Measurements from ENCODE around the gene SCAP.

SCAP gene

DNA sequence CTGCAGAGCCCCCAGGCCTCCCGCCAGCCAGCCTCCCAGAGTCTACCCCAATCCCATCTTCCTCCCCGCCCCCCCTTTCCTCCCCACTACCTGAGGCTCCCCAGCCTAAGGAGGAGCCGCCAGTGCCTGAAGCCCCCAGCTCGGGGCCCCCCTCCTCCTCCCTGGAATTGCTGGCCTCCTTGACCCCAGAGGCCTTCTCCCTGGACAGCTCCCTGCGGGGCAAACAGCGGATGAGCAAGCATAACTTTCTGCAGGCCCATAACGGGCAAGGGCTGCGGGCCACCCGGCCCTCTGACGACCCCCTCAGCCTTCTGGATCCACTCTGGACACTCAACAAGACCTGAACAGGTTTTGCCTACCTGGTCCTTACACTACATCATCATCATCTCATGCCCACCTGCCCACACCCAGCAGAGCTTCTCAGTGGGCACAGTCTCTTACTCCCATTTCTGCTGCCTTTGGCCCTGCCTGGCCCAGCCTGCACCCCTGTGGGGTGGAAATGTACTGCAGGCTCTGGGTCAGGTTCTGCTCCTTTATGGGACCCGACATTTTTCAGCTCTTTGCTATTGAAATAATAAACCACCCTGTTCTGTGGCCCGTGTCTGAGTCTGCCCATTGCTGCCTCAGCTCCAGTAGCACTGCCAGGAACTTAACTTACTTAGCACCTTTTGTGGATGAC lies 62.8 kb downstream of the SCAP start:
- Histone ChIP-seq H3K36me3 (ENCODE audit: control insufficient read depth, insufficient read depth, low read length) (no peaks in the 10 kb centered on the region), H3K27ac (no peak overlapping the region)

DNA sequence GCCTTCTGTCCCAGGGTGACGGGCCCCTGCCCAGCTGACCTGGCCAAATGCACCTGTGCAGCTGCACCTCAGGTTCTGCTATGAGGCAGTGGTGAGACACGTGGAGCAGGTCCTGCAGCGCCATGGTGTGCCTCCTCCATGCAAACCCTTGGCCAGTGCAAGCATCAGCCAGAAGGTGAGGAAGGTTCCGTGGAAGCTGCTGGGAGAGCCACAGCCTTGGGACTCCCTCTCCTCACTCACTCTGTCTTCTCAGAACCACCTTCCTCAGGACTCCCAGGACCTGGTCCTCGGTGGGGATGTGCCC lies 63.3 kb downstream of the SCAP start:
- no peak overlapping the region for H3K9ac ChIP-seq
- H3K4me3 ChIP-seq (ENCODE audit: low read depth, low read length): no peak overlapping the region
- TF ChIP-seq CTCF (IDR thresholded peaks at IDR 0.05): no peak
- no peaks in the 10 kb centered on the region for H3K27me3 ChIP-seq (ENCODE audit: control insufficient read depth, insufficient read depth, low read length)
- no peak overlapping the region for H2AFZ ChIP-seq
- H3K4me1 ChIP-seq: no peaks in the 10 kb centered on the region
- H3K4me2 ChIP-seq (ENCODE audit: low read length): no peak overlapping the region
- no peak overlapping the region for H3K27ac ChIP-seq
- no peaks in the 10 kb centered on the region for H3K36me3 ChIP-seq (ENCODE audit: control insufficient read depth, insufficient read depth, low read length)
- H3K79me2 ChIP-seq: no peaks in the 10 kb centered on the region
- H3K9me3 ChIP-seq (ENCODE audit: control insufficient read depth, low read length): no peaks in the 10 kb centered on the region

More for the DNA sequence above, 62.8 kb downstream of the SCAP start:
- H3K4me2 ChIP-seq (ENCODE audit: low read length): no peak overlapping the region
- no peaks in the 10 kb centered on the region for H3K27me3 ChIP-seq (ENCODE audit: control insufficient read depth, insufficient read depth, low read length)
- no peak for TF ChIP-seq CTCF (IDR thresholded peaks at IDR 0.05)
- no peaks in the 10 kb centered on the region for H3K9me3 ChIP-seq (ENCODE audit: control insufficient read depth, low read length)
- H3K79me2 ChIP-seq: no peaks in the 10 kb centered on the region
- H2AFZ ChIP-seq: no peak overlapping the region
- no peaks in the 10 kb centered on the region for H3K4me1 ChIP-seq
- no peak overlapping the region for H3K4me3 ChIP-seq (ENCODE audit: low read depth, low read length)
- no peak overlapping the region for H3K9ac ChIP-seq

DNA sequence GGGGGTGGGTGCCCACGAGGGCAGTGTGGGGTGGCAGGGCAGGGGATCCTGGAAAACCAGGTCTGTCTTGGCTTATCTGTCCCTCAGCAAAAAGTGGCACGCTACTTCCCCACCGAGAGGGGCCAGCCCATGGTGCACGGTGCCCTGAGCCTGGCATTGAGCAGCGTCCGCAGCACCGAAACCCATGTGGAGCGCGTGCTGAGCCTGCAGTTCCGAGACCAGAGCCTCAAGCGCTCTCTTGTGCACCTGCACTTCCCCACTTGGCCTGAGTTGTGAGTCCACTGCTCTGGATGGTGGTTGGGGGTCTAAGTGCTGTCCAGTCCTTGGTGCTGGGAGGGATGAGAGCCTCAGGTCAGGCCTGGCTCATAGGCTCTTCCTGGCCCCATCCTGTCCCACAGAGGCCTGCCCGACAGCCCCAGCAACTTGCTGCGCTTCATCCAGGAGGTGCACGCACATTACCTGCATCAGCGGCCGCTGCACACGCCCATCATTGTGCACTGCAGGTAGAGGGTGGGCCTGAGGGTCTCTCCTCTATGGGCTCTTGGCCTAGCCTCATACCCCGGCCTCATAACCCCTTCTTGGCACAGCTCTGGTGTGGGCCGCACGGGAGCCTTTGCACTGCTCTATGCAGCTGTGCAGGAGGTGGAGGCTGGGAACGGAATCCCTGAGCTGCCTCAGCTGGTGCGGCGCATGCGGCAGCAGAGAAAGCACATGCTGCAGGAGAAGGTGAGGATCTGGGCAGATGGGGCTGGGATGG lies 63.9 kb downstream of the SCAP start:
- no peak for TF ChIP-seq CTCF (IDR thresholded peaks at IDR 0.05)
- Histone ChIP-seq H3K9ac (no peak overlapping the region), H2AFZ (no peak overlapping the region), H3K4me1 (no peaks in the 10 kb centered on the region), H3K27ac (no peak overlapping the region), H3K4me2 (ENCODE audit: low read length) (no peak overlapping the region), H3K36me3 (ENCODE audit: control insufficient read depth, insufficient read depth, low read length) (no peaks in the 10 kb centered on the region), H3K9me3 (ENCODE audit: control insufficient read depth, low read length) (no peaks in the 10 kb centered on the region), H3K79me2 (no peaks in the 10 kb centered on the region), H3K27me3 (ENCODE audit: control insufficient read depth, insufficient read depth, low read length) (no peaks in the 10 kb centered on the region), H3K4me3 (ENCODE audit: low read depth, low read length) (no peak overlapping the region)

DNA sequence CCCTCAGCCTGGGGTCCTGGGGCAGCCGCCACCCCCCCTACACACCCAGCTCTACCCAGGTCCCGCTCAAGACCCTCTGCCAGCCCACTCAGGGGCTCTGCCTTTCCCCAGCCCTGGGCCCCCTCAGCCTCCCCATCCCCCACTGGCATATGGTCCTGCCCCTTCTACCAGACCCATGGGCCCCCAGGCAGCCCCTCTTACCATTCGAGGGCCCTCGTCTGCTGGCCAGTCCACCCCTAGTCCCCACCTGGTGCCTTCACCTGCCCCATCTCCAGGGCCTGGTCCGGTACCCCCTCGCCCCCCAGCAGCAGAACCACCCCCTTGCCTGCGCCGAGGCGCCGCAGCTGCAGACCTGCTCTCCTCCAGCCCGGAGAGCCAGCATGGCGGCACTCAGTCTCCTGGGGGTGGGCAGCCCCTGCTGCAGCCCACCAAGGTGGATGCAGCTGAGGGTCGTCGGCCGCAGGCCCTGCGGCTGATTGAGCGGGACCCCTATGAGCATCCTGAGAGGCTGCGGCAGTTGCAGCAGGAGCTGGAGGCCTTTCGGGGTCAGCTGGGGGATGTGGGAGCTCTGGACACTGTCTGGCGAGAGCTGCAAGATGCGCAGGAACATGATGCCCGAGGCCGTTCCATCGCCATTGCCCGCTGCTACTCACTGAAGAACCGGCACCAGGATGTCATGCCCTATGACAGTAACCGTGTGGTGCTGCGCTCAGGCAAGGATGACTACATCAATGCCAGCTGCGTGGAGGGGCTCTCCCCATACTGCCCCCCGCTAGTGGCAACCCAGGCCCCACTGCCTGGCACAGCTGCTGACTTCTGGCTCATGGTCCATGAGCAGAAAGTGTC lies 64.7 kb downstream of the SCAP start:
- Histone ChIP-seq H3K9me3 (ENCODE audit: control insufficient read depth, low read length) (no peaks in the 10 kb centered on the region), H3K36me3 (ENCODE audit: control insufficient read depth, insufficient read depth, low read length) (no peaks in the 10 kb centered on the region), H3K27ac (no peak overlapping the region), H3K9ac (no peak overlapping the region), H2AFZ (no peak overlapping the region), H3K4me3 (ENCODE audit: low read depth, low read length) (no peak overlapping the region), H3K27me3 (ENCODE audit: control insufficient read depth, insufficient read depth, low read length) (no peaks in the 10 kb centered on the region), H3K79me2 (no peaks in the 10 kb centered on the region), H3K4me1 (no peaks in the 10 kb centered on the region), H3K4me2 (ENCODE audit: low read length) (no peak overlapping the region)
- no peak for TF ChIP-seq CTCF (IDR thresholded peaks at IDR 0.05)
